H1 (cell line): ENCODE data around the gene LRRC8D.
"Not testable (repeated sequence)": the region's sequence is repeated elsewhere in the genome, so short reads cannot be mapped to it uniquely, and the experiment has no call there.

Experiments
- EP300 ChIP-seq, 2 experiments: IDR thresholded peaks; 1 replicate in 1 of 2; 2 replicates in 1 of 2; pipeline ENCODE4 v1.6.1; 2011 to 2012; ENCODE audit warnings: low read depth in 2 of 2, low read length in 2 of 2, mild to moderate bottlenecking in 2 of 2, borderline replicate concordance in 1 of 2, inconsistent platforms in 1 of 2, moderate library complexity in 1 of 2
- EZH2 ChIP-seq: fragments of 200-600 bp; sonication (generic); IDR thresholded peaks from 2 replicates; pipeline ENCODE4 v1.7.1; 2012; ENCODE audit warnings: low read depth, mild to moderate bottlenecking, moderate library complexity, low read length, inconsistent platforms; ENCODE audit not compliant: severe bottlenecking
- JUN ChIP-seq: IDR thresholded peaks from 2 replicates; pipeline ENCODE4 v1.6.1; 2011; ENCODE audit warnings: low read depth, mild to moderate bottlenecking, improper control_type of control experiment, low read length
- KDM1A ChIP-seq: fragments of 200-600, 300-600 bp; sonication (generic); IDR thresholded peaks from 2 replicates; pipeline ENCODE4 v1.7.1; 2016; ENCODE audit warnings: mild to moderate bottlenecking, low read length, borderline replicate concordance
- NANOG ChIP-seq: IDR thresholded peaks from 2 replicates; pipeline ENCODE4 v1.6.1; 2011; ENCODE audit warnings: low read length, low read depth, mild to moderate bottlenecking, inconsistent platforms; ENCODE audit not compliant: insufficient read depth, poor library complexity, severe bottlenecking
- POLR2A ChIP-seq, 2 experiments: IDR thresholded peaks; 1 replicate in 1 of 2; 2 replicates in 1 of 2; pipeline ENCODE4 v1.6.1; 2011; ENCODE audit warnings: low read depth in 2 of 2, low read length in 2 of 2, mild to moderate bottlenecking in 2 of 2; ENCODE audit errors: control extremely low read depth in 1 of 2
- POLR2AphosphoS5 ChIP-seq: IDR thresholded peaks from 2 replicates; pipeline ENCODE4 v1.6.1; 2011; ENCODE audit warnings: low read depth, low read length
- SIN3A ChIP-seq, 2 experiments: IDR thresholded peaks in 1 of 2; conservative IDR thresholded peaks in 1 of 2; 2 replicates each; pipeline ENCODE4 v1.6.1; 2011 to 2012; ENCODE audit warnings: low read length in 2 of 2, improper control_type of control experiment in 1 of 2, low read depth in 1 of 2, mild to moderate bottlenecking in 1 of 2
- SIX5 ChIP-seq: IDR thresholded peaks from 2 replicates; pipeline ENCODE4 v1.6.1; 2011; ENCODE audit warnings: mild to moderate bottlenecking, low read depth, low read length
- YY1 ChIP-seq: IDR thresholded peaks from 2 replicates; pipeline ENCODE4 v1.6.1; 2011; ENCODE audit warnings: low read depth, mild to moderate bottlenecking, low read length
- TF ChIP-seq, protein P1 (sequence below), 3 experiments: IDR thresholded peaks; 1 replicate in 2 of 3; 2 replicates in 1 of 3; pipeline versions ENCODE4 v1.5.1 to v1.6.1; 2011; ENCODE audit warnings: low read length in 3 of 3, mild to moderate bottlenecking in 3 of 3, inconsistent platforms in 2 of 3, low read depth in 1 of 3, moderate library complexity in 1 of 3; ENCODE audit not compliant: insufficient read depth in 1 of 3; ENCODE audit errors: control extremely low read depth in 1 of 3
- TF ChIP-seq, protein P2 (sequence below): IDR thresholded peaks from 2 replicates; pipeline ENCODE4 v1.6.1; 2011; ENCODE audit warnings: low read depth, mild to moderate bottlenecking, low read length; ENCODE audit not compliant: insufficient read depth

DNA sequence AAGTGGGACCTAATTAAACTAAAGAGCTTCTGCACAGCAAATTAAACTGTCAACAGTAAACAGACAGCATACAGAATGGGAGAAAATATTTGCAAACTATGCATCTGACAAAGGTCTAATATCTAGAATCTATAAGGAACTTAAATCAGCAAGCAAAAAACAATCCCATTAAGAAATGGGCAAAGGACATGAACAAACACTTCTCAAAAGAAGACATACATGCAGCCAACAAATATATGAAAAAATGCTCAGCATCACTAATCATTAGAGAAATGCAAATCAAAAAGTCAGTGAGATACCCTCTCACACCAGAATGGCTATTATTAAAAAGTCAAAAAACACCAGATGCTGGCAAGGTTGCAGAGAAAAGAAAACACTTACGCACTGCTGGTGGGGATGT, 103.2 kb downstream of the LRRC8D start:
- TF ChIP-seq, protein P1, sequence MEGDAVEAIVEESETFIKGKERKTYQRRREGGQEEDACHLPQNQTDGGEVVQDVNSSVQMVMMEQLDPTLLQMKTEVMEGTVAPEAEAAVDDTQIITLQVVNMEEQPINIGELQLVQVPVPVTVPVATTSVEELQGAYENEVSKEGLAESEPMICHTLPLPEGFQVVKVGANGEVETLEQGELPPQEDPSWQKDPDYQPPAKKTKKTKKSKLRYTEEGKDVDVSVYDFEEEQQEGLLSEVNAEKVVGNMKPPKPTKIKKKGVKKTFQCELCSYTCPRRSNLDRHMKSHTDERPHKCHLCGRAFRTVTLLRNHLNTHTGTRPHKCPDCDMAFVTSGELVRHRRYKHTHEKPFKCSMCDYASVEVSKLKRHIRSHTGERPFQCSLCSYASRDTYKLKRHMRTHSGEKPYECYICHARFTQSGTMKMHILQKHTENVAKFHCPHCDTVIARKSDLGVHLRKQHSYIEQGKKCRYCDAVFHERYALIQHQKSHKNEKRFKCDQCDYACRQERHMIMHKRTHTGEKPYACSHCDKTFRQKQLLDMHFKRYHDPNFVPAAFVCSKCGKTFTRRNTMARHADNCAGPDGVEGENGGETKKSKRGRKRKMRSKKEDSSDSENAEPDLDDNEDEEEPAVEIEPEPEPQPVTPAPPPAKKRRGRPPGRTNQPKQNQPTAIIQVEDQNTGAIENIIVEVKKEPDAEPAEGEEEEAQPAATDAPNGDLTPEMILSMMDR (IDR thresholded peaks at IDR 0.05; ENCODE audit: control extremely low read depth in 1 of 3, insufficient read depth in 1 of 3, low read depth in 1 of 3, low read length in 3 of 3) = not testable (repeated sequence)
- not testable (repeated sequence) for TF ChIP-seq KDM1A; EP300 (IDR thresholded peaks at IDR 0.05; ENCODE audit: borderline replicate concordance in 1 of 2, low read depth in 2 of 2, low read length in 2 of 2); YY1; NANOG; POLR2AphosphoS5; JUN; POLR2A (IDR thresholded peaks at IDR 0.05; ENCODE audit: control extremely low read depth in 1 of 2, low read depth in 2 of 2, low read length in 2 of 2); SIX5; EZH2; SIN3A (conservative IDR thresholded peaks at IDR 0.05 in 1 of 2, IDR thresholded peaks at IDR 0.05 in 1 of 2; ENCODE audit: low read depth in 1 of 2, low read length in 2 of 2)
- TF ChIP-seq, protein P2, sequence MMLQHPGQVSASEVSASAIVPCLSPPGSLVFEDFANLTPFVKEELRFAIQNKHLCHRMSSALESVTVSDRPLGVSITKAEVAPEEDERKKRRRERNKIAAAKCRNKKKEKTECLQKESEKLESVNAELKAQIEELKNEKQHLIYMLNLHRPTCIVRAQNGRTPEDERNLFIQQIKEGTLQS = not testable (repeated sequence)
